Naive B cell (primary cell): ENCODE data around the gene SLC6A1. TPM values are rescaled to one million over a fixed set of nuclear protein-coding genes. Genes with fewer than 3 reads are reported as not detected.
A peak's percentile ranks its signal among the peaks of the same experiment; 100 is the strongest.

Experiments
- ATAC-seq, 2 donors: fragments of 150-1000 bp; cut with Tn5 transposase; 2 replicates each; pipeline ENCODE4 v1.10.0; 2021; ENCODE audit warnings: low read depth in 2 of 2, mild to moderate bottlenecking in 2 of 2, moderate library complexity in 2 of 2
- DNase-seq: peaks from one replicate; pipeline ENCODE4 v3.0.0; 2022
- H3K27ac Mint-ChIP-seq, 6 donors: one replicate each; pipeline ENCODE4 v1.8.0; 2020 to 2022; ENCODE audit warnings: mild to moderate bottlenecking in 6 of 6, mixed read lengths in 6 of 6, moderate library complexity in 5 of 6, inconsistent platforms in 2 of 6
- H3K27me3 Mint-ChIP-seq, 3 donors: one replicate each; pipeline ENCODE4 v1.8.0; 2021 to 2022; ENCODE audit warnings: mixed read lengths in 3 of 3, mild to moderate bottlenecking in 1 of 3
- H3K36me3 Mint-ChIP-seq, 2 donors: one replicate each; pipeline ENCODE4 v1.8.0; 2020 to 2022; ENCODE audit warnings: mixed read lengths in 2 of 2, inconsistent platforms in 1 of 2, mild to moderate bottlenecking in 1 of 2
- H3K4me1 Mint-ChIP-seq, 3 donors: one replicate each; pipeline ENCODE4 v1.8.0; 2020 to 2022; ENCODE audit warnings: mixed read lengths in 3 of 3, inconsistent platforms in 1 of 3, mild to moderate bottlenecking in 1 of 3, moderate library complexity in 1 of 3
- H3K4me3 Mint-ChIP-seq, 8 donors: one replicate each; pipeline ENCODE4 v1.8.0; 2020 to 2022; ENCODE audit warnings: mild to moderate bottlenecking in 8 of 8, mixed read lengths in 8 of 8, moderate library complexity in 8 of 8, inconsistent platforms in 2 of 8
- H3K9me3 Mint-ChIP-seq, 7 donors: one replicate each; pipeline ENCODE4 v1.8.0; 2020 to 2022; ENCODE audit warnings: mixed read lengths in 7 of 7, mild to moderate bottlenecking in 5 of 7, inconsistent platforms in 2 of 7, moderate library complexity in 1 of 7
- polyA plus RNA-seq, 6 donors: library from polyadenylated mRNA; unstranded; fragments of 300-500 nt; fragmentation: Illumina TruSeq; gene quantifications; one replicate each; pipeline ENCODE4 v1.2.3, GENCODE V29; 2021; ENCODE audit warnings: low read depth in 6 of 6

The SLC6A1 gene
- polyA plus RNA-seq, 6 donors from 2014 or later: not detected

DNA sequence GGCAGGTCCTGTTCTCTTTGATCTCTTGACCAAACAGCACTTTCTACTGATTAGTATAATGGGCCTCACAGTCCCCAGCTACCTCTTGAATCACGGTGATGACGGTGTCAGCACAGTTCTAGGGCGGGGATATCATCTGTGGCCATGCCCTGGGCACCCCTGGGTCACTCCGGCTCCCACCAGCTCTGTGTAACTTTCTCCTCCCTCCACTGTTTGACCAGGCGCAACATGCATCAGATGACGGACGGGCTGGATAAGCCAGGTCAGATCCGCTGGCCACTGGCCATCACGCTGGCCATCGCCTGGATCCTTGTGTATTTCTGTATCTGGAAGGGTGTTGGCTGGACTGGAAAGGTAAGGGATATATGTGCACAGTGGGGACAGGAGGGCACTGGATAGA is 29.6 kb downstream of the SLC6A1 start:
- peak overlapping the region in 1 of 6 donors; percentile 75 for H3K27ac Mint-ChIP-seq
- no peak for DNase-seq
- no peaks in the 10 kb centered on the region for H3K4me1 Mint-ChIP-seq
- H3K9me3 Mint-ChIP-seq: peaks cover 2 to 14% (median 7%) of the 10 kb centered on the region in 7 donors
- ATAC-seq: no peak
- peaks cover 5 to 9% of the 10 kb centered on the region in 2 donors for H3K36me3 Mint-ChIP-seq
- peaks cover 24 to 40% (median 24%) of the 10 kb centered on the region in 3 donors for H3K27me3 Mint-ChIP-seq
- no peak overlapping the region for H3K4me3 Mint-ChIP-seq

DNA sequence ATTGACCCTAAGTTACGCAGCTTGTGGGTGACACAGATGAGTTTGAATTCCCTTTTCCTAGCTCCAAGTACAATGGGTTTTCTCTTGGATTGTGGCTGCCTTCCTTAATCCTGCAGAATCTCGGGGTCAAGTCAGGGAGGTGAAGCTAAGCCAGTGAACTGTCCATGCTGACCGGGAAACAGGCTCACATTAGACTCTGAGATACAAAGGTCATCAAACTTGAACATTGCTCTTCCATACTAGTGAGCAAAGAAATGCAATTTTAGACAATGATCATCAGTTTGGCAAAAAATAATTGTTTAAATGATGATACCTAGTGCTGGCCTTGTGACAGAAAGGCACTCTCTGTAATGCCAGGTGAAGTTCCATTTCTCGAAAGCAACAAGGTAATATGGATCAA is 31.6 kb downstream of the SLC6A1 start:
- no peak overlapping the region for H3K4me3 Mint-ChIP-seq
- no peak for ATAC-seq

DNA sequence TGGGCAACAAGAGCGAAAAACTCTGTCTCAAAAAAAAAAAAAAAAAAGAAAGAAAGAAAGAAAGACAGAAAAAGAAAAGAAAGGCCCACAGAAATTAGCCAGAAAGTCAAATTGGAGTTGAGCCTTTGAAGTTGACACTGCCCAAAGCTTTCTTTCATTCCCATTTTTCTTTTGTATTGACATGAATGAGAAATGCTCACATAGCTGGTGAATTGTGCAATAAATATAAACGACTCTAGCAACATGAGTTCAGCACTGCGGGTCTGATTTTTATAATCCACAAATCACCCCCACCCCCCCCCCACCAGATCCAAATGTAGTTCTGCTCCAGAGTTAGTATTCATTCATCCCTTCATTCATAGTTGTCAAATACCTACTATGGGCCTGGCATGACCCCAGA is 37.4 kb downstream of the SLC6A1 start:
- no peak for ATAC-seq
- no peak overlapping the region for H3K27ac Mint-ChIP-seq
- peaks cover 19 to 39% (median 21%) of the 10 kb centered on the region in 3 donors for H3K27me3 Mint-ChIP-seq
- DNase-seq: no peak
- no peaks in the 10 kb centered on the region for H3K4me1 Mint-ChIP-seq
- H3K4me3 Mint-ChIP-seq: no peak overlapping the region
- H3K9me3 Mint-ChIP-seq: peaks cover 8 to 24% (median 13%) of the 10 kb centered on the region in 7 donors
- peaks cover 5 to 9% of the 10 kb centered on the region in 2 donors for H3K36me3 Mint-ChIP-seq

More for the DNA sequence above, 31.6 kb downstream of the SLC6A1 start:
- H3K36me3 Mint-ChIP-seq: peaks cover 5 to 9% of the 10 kb centered on the region in 2 donors
- no peak overlapping the region for H3K27ac Mint-ChIP-seq
- H3K4me1 Mint-ChIP-seq: no peaks in the 10 kb centered on the region
- peaks cover 24 to 36% (median 29%) of the 10 kb centered on the region in 3 donors for H3K27me3 Mint-ChIP-seq
- no peak for DNase-seq
- peaks cover 5 to 24% (median 13%) of the 10 kb centered on the region in 7 donors for H3K9me3 Mint-ChIP-seq

DNA sequence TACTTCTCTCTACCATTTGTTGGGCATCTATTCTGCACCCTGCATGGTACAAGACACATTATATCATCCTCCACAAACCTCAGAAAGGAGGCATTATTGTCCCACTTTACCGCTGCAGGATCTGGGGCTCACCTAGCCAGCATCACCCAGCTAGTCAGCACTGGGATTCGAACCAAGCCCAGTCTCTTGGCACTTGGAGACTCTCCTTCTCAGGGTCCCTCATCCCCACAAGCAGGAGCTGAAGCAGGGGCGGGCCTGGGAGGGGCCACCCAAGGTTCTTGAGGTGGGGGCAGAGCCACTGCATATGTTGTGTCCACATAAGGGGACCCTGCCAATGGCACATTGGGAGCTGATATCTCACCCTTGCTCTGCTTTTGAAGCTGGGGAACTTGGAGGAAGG is 41.3 kb downstream of the SLC6A1 start:
- no peak for ATAC-seq
- H3K4me3 Mint-ChIP-seq: no peak overlapping the region
- peaks cover 0 to 4% (median 0%) of the 10 kb centered on the region in 7 donors for H3K9me3 Mint-ChIP-seq
- H3K27ac Mint-ChIP-seq: no peak overlapping the region
- DNase-seq: no peak
- H3K36me3 Mint-ChIP-seq: no peaks in the 10 kb centered on the region
- peaks cover 0 to 3% (median 1%) of the 10 kb centered on the region in 3 donors for H3K4me1 Mint-ChIP-seq
- peaks cover 37 to 49% (median 40%) of the 10 kb centered on the region in 3 donors for H3K27me3 Mint-ChIP-seq

DNA sequence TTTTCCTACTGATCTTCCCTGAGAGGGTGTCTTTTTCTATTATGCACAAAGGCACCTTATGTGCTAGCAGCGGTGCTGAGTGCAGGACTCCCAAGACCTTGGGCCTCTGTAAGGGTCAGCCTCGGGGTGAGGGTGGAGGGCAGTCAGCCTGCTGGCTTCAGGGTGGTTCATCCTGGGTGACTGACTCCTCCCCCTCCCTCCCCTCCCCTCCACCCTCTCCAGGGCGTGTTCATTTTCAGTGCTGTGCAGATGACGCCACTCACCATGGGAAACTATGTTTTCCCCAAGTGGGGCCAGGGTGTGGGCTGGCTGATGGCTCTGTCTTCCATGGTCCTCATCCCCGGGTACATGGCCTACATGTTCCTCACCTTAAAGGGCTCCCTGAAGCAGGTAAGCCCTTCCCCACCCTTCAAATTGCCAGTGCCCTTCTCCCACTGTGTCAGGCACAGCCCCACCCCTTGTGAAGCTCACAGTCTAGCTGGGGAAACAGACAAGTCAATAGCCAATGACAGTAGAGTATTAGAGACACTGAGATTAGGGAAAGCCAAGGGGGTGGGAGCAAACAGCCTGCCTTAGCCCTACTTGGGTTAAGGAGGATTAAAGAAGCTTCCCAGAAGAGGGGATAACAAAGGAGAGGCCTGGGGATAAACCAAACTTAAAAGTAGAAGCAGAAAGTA is 41.9 kb downstream of the SLC6A1 start:
- no peak for DNase-seq
- no peak overlapping the region for H3K27ac Mint-ChIP-seq
- no peak for ATAC-seq
- peaks cover 0 to 3% (median 1%) of the 10 kb centered on the region in 3 donors for H3K4me1 Mint-ChIP-seq
- H3K4me3 Mint-ChIP-seq: no peak overlapping the region
- H3K36me3 Mint-ChIP-seq: no peaks in the 10 kb centered on the region
- H3K9me3 Mint-ChIP-seq: peaks cover 0 to 4% (median 0%) of the 10 kb centered on the region in 7 donors
- H3K27me3 Mint-ChIP-seq: peaks cover 37 to 49% (median 40%) of the 10 kb centered on the region in 3 donors

DNA sequence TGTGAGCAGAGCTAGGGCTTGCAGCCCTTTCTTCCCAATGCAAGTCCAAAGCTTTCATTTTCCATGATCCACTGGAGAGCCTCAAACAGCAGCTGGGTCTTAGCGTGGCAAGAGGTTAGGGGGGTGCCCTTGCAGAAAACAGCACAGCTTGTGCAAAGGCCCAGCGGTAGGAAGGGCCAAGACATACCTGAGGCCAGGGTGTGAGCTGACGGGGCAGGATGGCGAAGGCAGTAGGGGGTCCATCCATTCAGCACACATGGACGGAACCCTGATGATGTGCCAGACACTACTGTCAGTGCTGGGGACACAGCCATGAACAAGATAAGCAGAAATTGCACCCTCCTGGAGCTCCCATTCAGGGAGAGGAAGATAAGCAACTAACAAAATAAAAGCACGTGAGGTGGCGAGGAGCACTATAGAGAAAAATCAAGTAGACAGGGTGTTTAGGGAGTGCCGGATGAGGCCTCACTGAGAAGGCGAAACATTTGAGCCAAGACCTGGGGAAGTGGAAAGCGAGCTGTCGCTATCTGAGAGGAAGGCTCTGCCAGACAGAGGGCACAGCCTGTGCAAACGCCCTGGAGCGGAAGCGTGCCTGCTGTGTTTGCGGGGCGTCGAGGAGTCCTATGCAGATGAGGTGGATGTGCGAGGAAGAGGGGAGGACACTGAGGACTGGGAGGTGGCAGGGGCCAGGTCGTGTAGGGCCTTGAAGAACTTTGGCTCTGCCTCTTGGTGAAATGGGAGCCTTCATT is 43.4 kb downstream of the SLC6A1 start:
- H3K9me3 Mint-ChIP-seq: peaks cover 0 to 4% (median 0%) of the 10 kb centered on the region in 7 donors
- DNase-seq: no peak
- H3K36me3 Mint-ChIP-seq: no peaks in the 10 kb centered on the region
- peaks cover 0 to 3% (median 1%) of the 10 kb centered on the region in 3 donors for H3K4me1 Mint-ChIP-seq
- no peak for ATAC-seq
- peak overlapping the region in 1 of 8 donors; percentile 37 for H3K4me3 Mint-ChIP-seq
- H3K27me3 Mint-ChIP-seq: peaks cover 43 to 60% (median 48%) of the 10 kb centered on the region in 3 donors
- no peak overlapping the region for H3K27ac Mint-ChIP-seq

DNA sequence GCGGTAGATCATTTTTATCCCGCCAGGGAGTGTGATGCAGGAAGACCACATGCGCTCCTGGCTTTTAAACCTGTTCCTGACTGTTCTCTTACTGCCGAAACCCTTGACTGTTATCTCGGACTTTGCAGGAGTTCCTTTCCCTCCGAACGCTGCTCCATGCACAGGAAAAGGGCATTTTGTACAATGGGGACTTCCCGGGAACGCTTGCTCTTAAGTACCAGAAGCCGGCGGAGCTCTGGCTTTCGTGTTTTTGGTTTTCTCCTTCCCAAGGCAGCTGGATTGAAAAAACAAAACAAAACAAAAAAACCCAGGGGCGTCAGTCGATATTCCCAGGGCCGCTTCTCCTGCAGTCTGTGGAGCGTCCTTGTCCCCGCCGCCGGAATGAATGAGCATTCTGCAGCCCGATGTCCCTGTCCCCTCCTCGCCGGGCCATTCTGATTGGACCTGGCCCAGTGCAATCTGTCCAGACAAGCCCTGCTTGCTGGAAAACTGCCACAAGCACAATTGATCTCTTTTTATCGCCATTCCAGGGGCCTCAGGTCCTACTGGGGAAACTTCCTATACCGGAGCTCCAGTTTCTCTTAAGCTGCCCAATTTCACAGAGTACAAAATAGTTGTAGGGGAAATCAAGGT is 44.8 kb downstream of the SLC6A1 start:
- peaks cover 0 to 3% (median 1%) of the 10 kb centered on the region in 3 donors for H3K4me1 Mint-ChIP-seq
- DNase-seq: no peak
- H3K36me3 Mint-ChIP-seq: no peaks in the 10 kb centered on the region
- H3K9me3 Mint-ChIP-seq: peaks cover 0 to 4% (median 0%) of the 10 kb centered on the region in 7 donors
- H3K27me3 Mint-ChIP-seq: peaks cover 43 to 60% (median 45%) of the 10 kb centered on the region in 3 donors
- H3K27ac Mint-ChIP-seq: no peak overlapping the region
- H3K4me3 Mint-ChIP-seq: no peak overlapping the region
- no peak for ATAC-seq

DNA sequence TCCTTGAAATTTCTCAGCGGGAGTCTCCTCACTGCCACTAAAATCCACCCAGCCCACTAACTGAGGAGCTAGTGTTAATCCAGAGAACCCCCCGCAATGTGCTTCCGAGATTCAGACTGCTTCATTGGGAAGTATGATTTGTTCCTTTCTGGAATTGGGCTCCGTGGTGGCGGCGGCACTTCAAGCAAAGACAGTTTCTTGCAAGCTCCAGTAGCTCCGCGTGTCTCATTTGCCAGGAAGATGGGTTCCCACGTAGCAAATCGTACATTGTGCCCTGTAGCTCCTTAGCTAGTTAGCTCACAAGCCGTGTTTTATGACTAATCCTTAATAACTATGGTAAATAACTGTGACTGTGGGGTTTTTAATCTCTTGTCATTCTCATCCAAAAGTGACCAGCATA is 45.4 kb downstream of the SLC6A1 start:
- no peaks in the 10 kb centered on the region for H3K36me3 Mint-ChIP-seq
- peaks cover 0 to 3% (median 1%) of the 10 kb centered on the region in 3 donors for H3K4me1 Mint-ChIP-seq
- no peak overlapping the region for H3K27ac Mint-ChIP-seq
- ATAC-seq (no peak), DNase-seq (no peak)
- peaks cover 41 to 60% (median 49%) of the 10 kb centered on the region in 3 donors for H3K27me3 Mint-ChIP-seq
- no peak overlapping the region for H3K4me3 Mint-ChIP-seq
- peaks cover 0 to 4% (median 0%) of the 10 kb centered on the region in 7 donors for H3K9me3 Mint-ChIP-seq

DNA sequence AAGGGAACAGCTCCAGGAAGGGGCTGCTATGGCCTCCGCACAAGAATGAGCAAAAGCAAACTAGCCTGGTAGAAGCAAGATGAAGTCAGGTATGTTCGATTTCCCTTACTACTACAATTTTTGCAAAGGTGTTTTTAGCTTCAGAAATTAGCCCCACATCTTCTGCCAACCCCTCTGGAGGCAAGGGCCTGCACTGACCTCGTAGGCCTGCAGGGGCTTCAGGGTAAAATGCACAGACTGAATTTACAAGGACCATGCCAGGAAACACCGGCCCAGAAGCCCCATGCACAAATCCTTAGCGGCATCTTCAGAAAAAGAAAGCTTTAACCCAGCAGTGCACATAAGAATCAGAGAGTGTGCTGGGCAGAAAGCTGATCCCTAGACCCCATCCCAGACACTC is 53.0 kb downstream of the SLC6A1 start:
- ATAC-seq: no peak
- H3K9me3 Mint-ChIP-seq: no peaks in the 10 kb centered on the region
- H3K4me3 Mint-ChIP-seq: no peak overlapping the region
- no peaks in the 10 kb centered on the region for H3K4me1 Mint-ChIP-seq
- peaks cover 0 to 15% (median 11%) of the 10 kb centered on the region in 3 donors for H3K27me3 Mint-ChIP-seq
- H3K36me3 Mint-ChIP-seq: no peaks in the 10 kb centered on the region
- no peak overlapping the region for H3K27ac Mint-ChIP-seq
- DNase-seq: no peak

DNA sequence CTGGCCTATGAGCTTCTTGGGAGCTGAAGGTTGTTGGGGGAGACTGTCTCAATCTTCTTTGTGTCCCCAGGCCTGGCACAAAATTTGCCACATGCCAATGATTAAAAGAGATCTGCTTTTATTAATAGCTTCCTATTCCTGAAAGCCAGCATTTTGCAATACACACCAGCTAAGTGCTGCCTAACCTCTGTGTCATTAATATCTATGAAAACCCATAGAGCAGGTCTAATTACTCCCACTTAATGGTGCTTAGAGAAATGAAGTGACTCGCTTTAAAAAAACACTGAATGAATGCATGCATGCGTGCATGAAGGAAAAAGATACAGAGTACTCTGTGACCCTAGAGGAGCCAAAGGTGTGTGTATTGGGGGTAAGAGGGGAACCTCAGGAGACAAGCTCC is 55.0 kb downstream of the SLC6A1 start:
- Mint-ChIP-seq H3K27ac (no peak overlapping the region), H3K4me1 (peaks cover 0 to 3% (median 0%) of the 10 kb centered on the region in 3 donors), H3K27me3 (peaks cover 14 to 23% (median 20%) of the 10 kb centered on the region in 3 donors), H3K36me3 (no peaks in the 10 kb centered on the region), H3K4me3 (no peak overlapping the region), H3K9me3 (no peaks in the 10 kb centered on the region)
- ATAC-seq (no peak), DNase-seq (no peak)

DNA sequence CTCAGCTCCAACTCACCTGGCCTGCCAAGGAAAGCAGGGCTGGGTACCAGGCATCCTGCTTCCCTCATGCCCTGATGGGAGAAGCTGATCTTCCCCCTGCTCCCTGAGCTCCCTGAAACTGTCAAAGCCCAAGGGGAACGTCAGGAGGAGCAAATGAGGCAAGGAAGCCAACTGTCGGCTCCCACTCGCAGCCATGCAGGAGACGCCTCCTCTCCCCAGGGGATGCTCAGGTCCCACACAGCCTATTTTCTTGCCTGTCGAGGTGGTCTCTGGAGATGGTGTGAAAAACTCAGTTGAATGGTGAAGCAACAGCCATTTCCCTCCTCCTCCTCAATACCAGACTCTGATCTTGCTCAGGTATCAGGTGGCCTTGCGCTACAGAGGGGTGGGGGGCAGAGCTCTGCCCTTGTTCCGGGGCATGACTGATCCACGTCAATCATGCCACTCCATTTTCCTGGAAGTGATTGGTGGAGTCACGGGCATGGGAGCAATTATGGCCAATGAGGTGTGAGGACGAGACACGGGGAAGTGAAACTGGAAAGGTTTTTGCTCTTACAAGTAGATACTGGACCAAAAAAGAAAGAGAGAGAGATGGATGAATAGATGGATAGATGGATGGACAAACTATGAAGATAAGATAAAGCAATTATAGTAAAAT is 58.2 kb downstream of the SLC6A1 start:
- peaks cover 17 to 49% (median 40%) of the 10 kb centered on the region in 3 donors for H3K27me3 Mint-ChIP-seq
- DNase-seq (no peak), ATAC-seq (no peak)
- no peaks in the 10 kb centered on the region for H3K36me3 Mint-ChIP-seq
- no peaks in the 10 kb centered on the region for H3K9me3 Mint-ChIP-seq
- no peak overlapping the region for H3K4me3 Mint-ChIP-seq
- peak overlapping the region in 1 of 6 donors; percentile 43 for H3K27ac Mint-ChIP-seq
- peaks cover 0 to 3% (median 0%) of the 10 kb centered on the region in 3 donors for H3K4me1 Mint-ChIP-seq

DNA sequence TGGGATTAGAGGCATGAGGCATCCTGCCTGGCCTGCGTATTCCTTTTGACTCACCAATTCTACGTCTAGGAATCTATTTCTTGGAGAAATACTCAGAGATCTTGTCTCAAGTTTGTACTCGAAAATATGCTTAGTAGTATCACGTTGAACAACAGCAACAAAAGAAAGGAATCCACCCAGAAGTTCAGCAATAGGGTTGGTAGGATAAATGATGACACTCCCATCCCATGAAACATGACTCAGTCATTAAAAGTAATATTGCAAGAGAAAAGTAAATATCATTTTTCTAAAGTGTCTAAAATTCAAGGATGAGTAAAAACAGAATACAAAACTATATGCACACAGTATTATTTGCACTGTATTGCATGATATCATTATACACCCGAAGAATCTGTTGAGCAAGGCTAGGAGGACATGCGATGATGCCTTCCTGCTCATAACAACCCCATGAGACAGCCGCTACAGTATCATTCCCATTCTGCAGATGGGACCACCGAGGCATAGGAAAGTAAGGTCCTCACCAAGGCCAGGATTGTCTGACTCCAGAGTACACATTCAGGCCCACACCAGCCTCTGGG is 61.5 kb downstream of the SLC6A1 start:
- no peak for DNase-seq
- no peaks in the 10 kb centered on the region for H3K36me3 Mint-ChIP-seq
- peaks cover 0 to 2% (median 0%) of the 10 kb centered on the region in 7 donors for H3K9me3 Mint-ChIP-seq
- H3K27ac Mint-ChIP-seq: no peak overlapping the region
- H3K27me3 Mint-ChIP-seq: peaks cover 35 to 46% (median 42%) of the 10 kb centered on the region in 3 donors
- ATAC-seq: no peak
- H3K4me3 Mint-ChIP-seq: no peak overlapping the region
- H3K4me1 Mint-ChIP-seq: peaks cover 0 to 3% (median 0%) of the 10 kb centered on the region in 3 donors
